DMS 273 (cell line): ENCODE measurements around the gene TOPBP1.

ENCODE experiments used
- DNase-seq: peaks from one replicate; lab custom pipeline; 2025; ENCODE audit not compliant: unreplicated experiment; lab: John Stamatoyannopoulos, UW

The TOPBP1 gene

GRCh38 chr3:133611534-133611933 is 50.2 kb downstream of the TOPBP1 start:
- DNase-seq: no peak

GRCh38 chr3:133610031-133610430 is 51.7 kb downstream of the TOPBP1 start:
- no peak for DNase-seq

DNA sequence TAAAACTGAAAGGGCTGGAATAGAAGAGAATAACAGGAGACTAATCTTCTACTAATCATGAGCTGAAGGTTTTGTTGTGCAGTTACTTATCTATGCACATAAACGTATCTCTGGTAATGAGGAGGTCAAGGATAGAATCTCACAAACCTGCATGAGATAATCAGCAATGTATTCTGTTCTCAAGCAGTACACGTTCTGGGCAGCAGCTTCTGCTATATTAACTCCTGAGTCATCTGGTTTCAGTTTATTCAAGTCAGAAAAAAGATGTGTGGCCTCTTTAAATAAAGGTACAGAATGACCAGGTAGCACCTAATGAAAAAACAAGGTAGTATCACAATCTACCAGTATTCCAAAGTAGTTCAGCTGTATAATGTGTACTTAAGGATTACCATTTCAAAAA is 53.4 kb downstream of the TOPBP1 start:
- no peak for DNase-seq

DNA sequence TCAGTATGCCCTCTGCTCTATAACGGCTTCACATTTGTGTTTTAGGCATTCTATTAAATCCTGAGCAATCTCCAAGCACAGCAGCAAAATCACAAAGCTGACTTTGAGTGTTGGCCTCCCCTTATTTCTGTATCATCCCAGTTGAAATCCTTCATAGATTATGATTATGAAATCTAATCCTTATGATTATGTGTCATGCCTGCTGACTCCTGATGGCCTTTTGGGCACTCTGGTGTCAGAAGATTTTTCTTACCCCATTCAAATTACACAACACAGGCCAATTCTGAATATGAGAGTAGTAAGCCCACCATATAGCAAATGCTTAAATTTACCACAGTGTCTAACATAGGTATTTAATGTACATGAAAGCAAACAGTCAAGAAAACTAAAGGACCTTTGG is 53.9 kb downstream of the TOPBP1 start:
- DNase-seq: no peak

- no peak for DNase-seq
These were observed 54.8 kb downstream of the TOPBP1 start for GRCh38 chr3:133606902-133607301.

DNA sequence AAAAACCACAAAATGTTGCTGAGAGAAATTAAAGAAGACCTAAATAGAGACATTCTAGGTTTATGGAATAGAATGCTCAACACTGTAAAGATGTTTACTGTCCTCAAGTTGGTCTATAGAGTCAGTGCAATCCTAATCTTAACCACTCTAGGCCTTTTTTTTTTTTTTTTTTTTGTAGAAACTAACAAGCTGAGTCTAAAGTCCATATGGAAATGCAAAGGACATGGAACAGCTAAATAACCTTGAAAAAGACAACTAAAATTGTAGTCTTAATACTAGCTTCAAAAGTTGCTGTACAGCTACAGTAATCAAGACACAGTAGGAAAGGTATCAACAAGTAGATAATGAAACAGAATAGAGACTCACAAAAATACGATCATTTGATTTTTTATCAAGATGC is 55.4 kb downstream of the TOPBP1 start:
- DNase-seq: no peak

DNA sequence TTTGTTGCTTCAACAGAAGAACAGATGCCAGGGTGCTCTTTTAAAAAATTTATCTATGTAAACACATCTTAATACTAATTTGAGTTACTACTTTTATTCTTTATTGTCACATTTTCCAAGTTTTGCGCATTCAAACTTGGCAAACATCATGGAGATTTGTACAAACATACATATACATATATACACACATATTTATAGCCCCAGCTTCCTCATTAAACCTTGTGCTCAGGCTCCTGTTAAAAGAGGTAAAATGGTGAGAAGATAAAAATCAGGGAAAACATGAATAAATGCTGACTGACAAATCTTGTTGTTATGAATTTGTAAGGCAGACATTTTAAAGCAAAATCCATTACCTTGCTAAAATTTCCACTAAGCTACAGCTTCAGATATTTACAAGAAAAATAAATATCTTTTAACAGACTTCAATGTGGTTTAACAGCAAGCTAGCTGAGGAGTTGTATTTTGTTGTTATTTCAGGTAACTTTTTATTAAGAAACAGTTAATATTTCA is 61.1 kb downstream of the TOPBP1 start:
- no peak for DNase-seq

GRCh38 chr3:133599280-133599679 is 62.5 kb downstream of the TOPBP1 start:
- no peak for DNase-seq

- no peak for DNase-seq
These were observed 63.3 kb downstream of the TOPBP1 start for GRCh38 chr3:133598405-133598804.

DNA sequence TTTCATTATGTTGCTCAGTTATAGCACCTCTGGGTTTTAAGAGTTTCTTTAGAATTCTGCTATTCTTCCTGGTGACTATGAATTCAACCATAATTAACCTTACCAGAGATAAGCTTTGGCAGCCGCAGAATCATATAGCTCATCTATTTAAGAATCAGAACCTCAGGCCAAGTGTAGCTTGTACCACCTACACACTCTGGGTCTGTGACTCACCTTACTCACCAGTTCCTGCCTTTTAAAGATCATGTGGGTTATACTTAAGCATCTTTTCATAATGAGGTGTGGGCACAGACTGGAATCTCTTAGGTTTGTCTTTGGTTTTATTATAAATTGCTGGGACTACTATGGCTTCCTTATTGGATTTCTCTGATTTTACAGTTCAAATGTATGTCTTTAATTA is 66.4 kb downstream of the TOPBP1 start:
- no peak for DNase-seq

DNA sequence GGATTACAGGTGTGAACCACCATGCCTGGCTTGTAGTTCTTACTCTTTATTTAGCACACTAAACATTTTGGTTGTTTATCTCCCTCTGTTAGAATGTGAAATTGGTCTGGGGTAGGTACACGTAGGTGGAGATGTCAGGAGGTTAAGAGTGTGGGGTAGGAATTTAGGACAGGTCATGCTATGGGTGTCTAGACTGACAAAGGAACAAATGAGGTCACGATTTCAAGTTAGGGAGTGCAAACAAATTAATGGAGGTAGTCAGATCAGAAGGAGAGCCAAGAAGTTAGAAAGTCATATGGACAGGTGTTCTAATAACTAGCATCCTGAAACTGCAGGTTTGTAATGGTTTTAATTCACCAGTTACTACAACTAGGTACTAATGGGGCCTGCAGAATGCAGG is 68.5 kb downstream of the TOPBP1 start:
- no peak for DNase-seq

DNA sequence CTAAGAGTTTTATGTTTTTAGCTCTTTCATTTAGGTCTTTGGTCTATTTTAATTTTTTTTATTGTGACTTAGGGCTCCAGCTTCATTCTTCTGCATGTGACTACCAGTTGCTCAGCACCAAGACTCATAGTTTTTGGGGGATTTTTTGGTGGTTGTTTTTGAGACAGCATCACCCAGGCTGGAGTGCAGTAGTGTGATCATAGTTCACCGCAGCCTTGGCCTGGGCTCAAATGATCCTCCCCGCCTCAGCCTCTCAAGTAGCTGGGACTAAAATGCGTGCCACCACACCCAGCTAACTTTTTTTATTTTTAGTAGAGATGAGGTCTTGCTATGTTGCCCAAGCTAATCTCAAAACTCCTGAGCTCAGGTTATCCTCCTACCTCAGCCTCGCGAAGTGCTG is 68.9 kb downstream of the TOPBP1 start:
- no peak for DNase-seq

DNA sequence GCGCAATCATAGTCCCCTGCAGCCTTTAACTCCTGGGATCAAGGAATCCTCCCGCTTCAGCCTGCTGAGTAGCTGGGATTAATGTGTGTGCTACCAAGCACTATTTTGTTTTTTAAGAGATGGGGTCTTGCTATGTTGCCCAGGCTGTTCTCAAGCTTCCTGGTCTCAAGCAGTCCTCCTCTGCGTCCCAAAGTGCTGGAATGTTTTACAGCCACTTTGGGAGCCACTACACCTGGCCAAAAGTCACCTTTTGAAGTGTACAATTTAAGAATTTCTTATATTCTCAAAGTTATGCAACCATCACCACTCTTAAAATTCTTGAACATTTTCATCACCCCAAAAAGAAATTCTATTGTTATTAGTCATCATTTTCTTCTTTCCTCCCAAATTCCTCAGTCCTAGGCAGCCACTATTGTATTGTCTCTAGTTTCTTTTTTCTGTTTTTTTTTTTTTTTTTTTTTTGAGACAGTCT is 70.4 kb downstream of the TOPBP1 start:
- DNase-seq: no peak

GRCh38 chr3:133589503-133589902 is 72.2 kb downstream of the TOPBP1 start:
- DNase-seq: no peak

- no peak for DNase-seq
These were observed 72.8 kb downstream of the TOPBP1 start for GRCh38 chr3:133588784-133589465.

DNA sequence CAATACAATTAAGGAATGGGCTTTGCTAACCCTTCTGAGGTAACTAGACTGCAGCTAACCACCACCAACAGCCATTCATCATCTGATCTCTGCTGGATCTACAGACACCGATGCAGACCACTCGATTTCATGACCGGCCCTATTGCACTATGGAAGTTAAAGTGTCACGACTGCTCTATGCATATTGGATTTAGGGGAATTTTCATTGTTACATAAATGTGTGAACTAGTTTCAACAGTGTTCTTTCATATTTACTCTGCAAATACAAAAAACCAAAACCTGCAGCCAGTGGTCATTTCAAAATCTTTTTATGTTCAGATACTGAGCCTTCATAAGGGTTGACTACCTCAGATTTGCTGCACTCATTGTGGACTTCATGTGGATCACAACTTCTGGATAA is 73.7 kb downstream of the TOPBP1 start:
- no peak for DNase-seq

DNA sequence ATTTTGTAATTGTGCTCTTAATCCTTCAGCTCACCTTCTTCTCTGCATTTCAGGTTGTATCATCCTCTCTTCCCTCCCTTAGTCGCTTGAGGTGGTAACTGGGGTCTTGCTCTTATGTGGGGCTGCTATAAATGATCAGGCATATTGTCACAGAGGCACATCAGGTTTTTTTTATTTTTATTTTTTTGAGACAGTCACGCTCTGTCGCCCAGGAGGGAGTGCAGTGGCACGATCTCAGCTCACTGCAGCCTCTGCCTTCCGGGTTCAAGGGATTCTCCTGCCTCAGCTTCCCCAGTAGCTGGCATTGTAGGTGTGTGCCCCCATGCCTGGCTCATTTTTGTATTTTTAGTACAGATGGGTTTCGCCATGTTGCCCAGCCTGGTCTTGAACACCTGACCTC is 78.3 kb downstream of the TOPBP1 start:
- DNase-seq: no peak

GRCh38 chr3:133578548-133579191 is 83.1 kb downstream of the TOPBP1 start:
- no peak for DNase-seq

GRCh38 chr3:133576169-133576568 is 85.6 kb downstream of the TOPBP1 start:
- no peak for DNase-seq

- no peak for DNase-seq
These were observed 86.7 kb downstream of the TOPBP1 start for GRCh38 chr3:133575086-133575485.

GRCh38 chr3:133574260-133574881 is 87.4 kb downstream of the TOPBP1 start:
- DNase-seq: no peak

- no peak for DNase-seq
These were observed 88.0 kb downstream of the TOPBP1 start, which contains the start of gene CDV3 for GRCh38 chr3:133573629-133574194. TSS of gene CDV3 (plus strand) at chr3:133573686. CDS start at chr3:133574045, 359 bp downstream.
